Limb (tissue), 2 donors: Measurements from ENCODE around the gene RALGDS.

ENCODE experiments used
- DNase-seq, 2 donors: peaks; one replicate each; pipeline ENCODE4 v3.0.0-alpha.2; 2016; ENCODE audit errors: extremely low spot score in 2 of 2

RALGDS gene

GRCh38 chr9:133120501-133121197 is 391 bp downstream of the RALGDS start:
- no peak for DNase-seq

GRCh38 chr9:133119846-133120500 is 1.1 kb downstream of the RALGDS start:
- DNase-seq: peak in 1 of 2 donors; percentile 62

GRCh38 chr9:133119103-133119845 is 1.8 kb downstream of the RALGDS start:
- peak; percentile 53 to 77 for DNase-seq

GRCh38 chr9:133118568-133118967 is 2.5 kb downstream of the RALGDS start:
- DNase-seq: no peak

GRCh38 chr9:133118179-133118520 is 2.9 kb downstream of the RALGDS start:
- DNase-seq: no peak

GRCh38 chr9:133117271-133118178 is 3.5 kb downstream of the RALGDS start:
- DNase-seq: no peak

GRCh38 chr9:133116346-133117231 is 4.5 kb downstream of the RALGDS start:
- no peak for DNase-seq

GRCh38 chr9:133115604-133116345 is 5.3 kb downstream of the RALGDS start:
- DNase-seq: peak in 1 of 2 donors; percentile 31

GRCh38 chr9:133114886-133115603 is 6.0 kb downstream of the RALGDS start:
- DNase-seq: peak in 1 of 2 donors; percentile 24

- DNase-seq: peak in 1 of 2 donors; percentile 71
Measured at GRCh38 chr9:133113949-133114885, 6.8 kb downstream of the RALGDS start.

GRCh38 chr9:133113163-133113948 is 7.7 kb downstream of the RALGDS start:
- peak in 1 of 2 donors; percentile 31 for DNase-seq

GRCh38 chr9:133112663-133113026 is 8.4 kb downstream of the RALGDS start:
- DNase-seq: no peak

GRCh38 chr9:133111808-133112662 is 9.0 kb downstream of the RALGDS start:
- peak in 1 of 2 donors; percentile 20 for DNase-seq

GRCh38 chr9:133109931-133110650 is 10.9 kb downstream of the RALGDS start:
- DNase-seq: no peak
